GM12801 (cell line): ENCODE results near the gene LEF1.

Source experiments
- CTCF ChIP-seq: IDR thresholded peaks from one replicate; pipeline ENCODE4 v1.5.1; 2011; ENCODE audit warnings: control low read depth; ENCODE audit not compliant: insufficient read length; ENCODE audit errors: extremely low read depth

LEF1 gene

GRCh38 chr4:108005807-108006206 lies 162.9 kb downstream of the LEF1 start:
- no peak for TF ChIP-seq CTCF

- TF ChIP-seq CTCF = no peak
Measured at GRCh38 chr4:108004646-108005045, 164.1 kb downstream of the LEF1 start.

GRCh38 chr4:108003982-108004515 lies 164.7 kb downstream of the LEF1 start:
- no peak for TF ChIP-seq CTCF

GRCh38 chr4:108001540-108002135 lies 167.1 kb downstream of the LEF1 start:
- TF ChIP-seq CTCF = no peak

- TF ChIP-seq CTCF = no peak
Measured at GRCh38 chr4:107999932-108000539, 168.7 kb downstream of the LEF1 start.

- TF ChIP-seq CTCF = no peak
Measured at GRCh38 chr4:107997794-107998193, 170.9 kb downstream of the LEF1 start.
